ENCODE data around the gene MELK. TPM values are rescaled to one million over a fixed set of nuclear protein-coding genes. Genes with fewer than 3 reads are reported as not detected.

MELK gene
- total RNA-seq, 1 donor from 2014 or later = 2.0 TPM

DNA sequence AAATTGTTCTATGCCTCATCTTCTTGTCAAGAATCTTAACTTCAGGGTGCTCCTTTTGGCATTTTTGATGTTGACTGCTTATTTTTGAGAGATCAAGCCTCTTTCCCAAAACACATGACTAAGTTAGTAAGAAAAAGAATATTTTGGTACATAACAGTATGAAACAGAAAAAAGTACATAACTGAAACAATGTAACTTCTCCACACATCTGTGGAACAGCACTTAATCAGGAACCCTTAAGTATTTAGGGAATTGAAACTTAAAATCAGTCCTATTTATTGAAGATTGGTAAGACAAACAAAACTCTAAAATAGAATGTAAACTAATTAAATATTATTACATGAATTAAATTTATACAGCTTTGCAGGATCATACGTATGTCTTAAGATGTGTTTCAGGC lies 103.4 kb downstream of the MELK start:
- DNase-seq (ENCODE audit: low spot score) = no peak

GRCh38 chr9:36676778-36677485 lies 104.2 kb downstream of the MELK start:
- no peak for DNase-seq (ENCODE audit: low spot score)

- DNase-seq (ENCODE audit: low spot score) = no peak
Observed at GRCh38 chr9:36677611-36678010, 104.9 kb downstream of the MELK start.

DNA sequence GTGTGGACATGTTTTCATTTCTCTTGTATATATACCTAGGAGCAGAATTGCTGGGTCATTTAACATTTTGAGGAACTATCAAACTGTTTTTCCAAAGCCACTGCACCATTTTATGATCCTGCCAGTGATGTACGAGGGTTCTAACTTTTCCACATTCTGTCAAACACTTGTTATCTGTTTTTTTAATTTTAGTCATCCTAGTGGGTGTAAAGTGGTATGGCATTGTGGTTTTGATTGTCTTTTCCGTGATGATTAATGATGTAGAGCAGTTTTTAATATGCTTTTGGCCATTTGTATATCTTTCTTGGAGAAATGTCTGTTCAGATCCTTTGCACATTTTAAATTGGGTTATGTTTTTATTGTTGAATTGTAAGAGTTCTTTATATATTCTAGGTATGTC lies 107.0 kb downstream of the MELK start:
- no peak for DNase-seq (ENCODE audit: low spot score)

- no peak for DNase-seq (ENCODE audit: low spot score)
Observed at GRCh38 chr9:36686471-36686870, 113.8 kb downstream of the MELK start.

- no peak for DNase-seq (ENCODE audit: low spot score)
Observed at GRCh38 chr9:36690412-36691168, 117.9 kb downstream of the MELK start.

DNA sequence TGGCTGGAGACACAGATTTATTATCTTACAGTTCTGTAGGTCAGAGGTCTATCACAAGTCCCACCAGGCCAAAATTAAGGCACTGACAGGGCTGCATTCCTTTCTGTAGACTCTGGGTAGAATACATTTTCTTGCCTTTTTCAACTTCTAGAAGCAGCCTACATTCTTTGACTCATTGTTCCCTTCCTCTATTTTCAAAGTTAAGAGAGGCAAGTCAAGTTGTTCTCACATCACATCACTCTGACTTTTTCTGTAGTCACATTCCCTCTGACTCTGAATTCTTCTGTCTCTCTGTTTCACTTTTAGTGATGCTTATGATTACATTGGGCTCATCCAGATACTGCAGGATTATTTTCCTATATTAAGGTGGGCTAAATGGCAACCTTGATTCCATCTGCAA lies 119.0 kb downstream of the MELK start:
- DNase-seq (ENCODE audit: low spot score) = no peak

DNA sequence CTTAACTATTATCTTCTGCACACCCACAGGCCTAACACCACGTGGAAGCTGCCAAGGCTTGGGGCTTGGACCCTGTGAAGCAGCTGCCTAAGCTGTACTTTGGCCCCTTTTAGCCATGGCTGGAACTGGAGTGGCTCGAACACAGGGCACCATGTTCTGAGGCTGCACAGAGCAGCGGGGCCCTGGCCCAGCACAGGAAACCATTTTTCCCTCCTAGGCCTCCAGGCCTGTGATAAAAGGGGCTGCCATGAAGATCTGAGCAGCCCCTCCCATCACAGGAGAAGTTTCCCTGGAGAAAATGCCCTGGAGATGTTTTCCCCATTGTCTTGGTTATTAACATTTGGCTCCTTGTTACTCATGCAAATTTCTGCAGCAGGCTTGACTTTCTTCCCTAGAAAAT lies 126.3 kb downstream of the MELK start:
- DNase-seq (ENCODE audit: low spot score) = no peak

GRCh38 chr9:36704148-36704547 lies 131.5 kb downstream of the MELK start:
- no peak for DNase-seq (ENCODE audit: low spot score)

GRCh38 chr9:36713515-36714490 lies 141.1 kb downstream of the MELK start:
- DNase-seq (ENCODE audit: low spot score) = no peak

- DNase-seq (ENCODE audit: low spot score) = no peak
Observed at GRCh38 chr9:36716496-36716895, 143.8 kb downstream of the MELK start.

GRCh38 chr9:36717276-36717675 lies 144.6 kb downstream of the MELK start:
- no peak for DNase-seq (ENCODE audit: low spot score)

DNA sequence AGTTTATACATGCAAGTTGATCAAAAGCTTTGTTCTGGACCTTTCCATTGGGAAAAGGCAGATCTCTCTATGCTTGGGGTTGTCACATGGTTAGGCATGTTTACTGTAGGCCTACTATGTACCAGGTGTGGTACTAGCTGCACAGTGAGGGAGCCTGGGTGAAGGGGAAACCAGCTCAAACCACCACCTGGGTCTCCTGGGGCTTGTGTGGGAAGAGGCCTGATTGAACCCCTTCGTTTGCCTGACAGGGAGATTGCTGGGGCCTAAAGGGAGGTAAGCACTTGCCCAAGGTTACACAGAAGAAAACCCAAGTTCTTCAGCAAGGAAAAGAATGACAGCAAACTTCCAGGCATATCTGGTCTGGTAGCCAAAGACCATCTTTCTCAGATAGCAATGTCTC lies 145.9 kb downstream of the MELK start:
- no peak for DNase-seq (ENCODE audit: low spot score)

- DNase-seq (ENCODE audit: low spot score) = no peak
Observed at GRCh38 chr9:36720043-36720442, 147.3 kb downstream of the MELK start.

GRCh38 chr9:36721846-36722588 lies 149.3 kb downstream of the MELK start:
- peak; percentile 15 for DNase-seq (ENCODE audit: low spot score)

- DNase-seq (ENCODE audit: low spot score) = no peak
Observed at GRCh38 chr9:36725777-36726356, 153.2 kb downstream of the MELK start.

Other genes starting within 250 kb of the MELK start
- gene RNF38, start 172.6 kb upstream of the MELK start, total RNA-seq = 49.7 TPM

Measured in mucosa of gallbladder (tissue), 1 donor.